SK-N-MC (cell line): ENCODE data around the gene AHCTF1.

ENCODE experiments used
- EZH2 ChIP-seq: fragments of 200-600 bp; sonication (generic); IDR thresholded peaks from one replicate; pipeline ENCODE4 v1.6.1; 2017; ENCODE audit warnings: antibody characterized with exemption
- POLR2AphosphoS5 ChIP-seq: IDR thresholded peaks from 2 replicates; pipeline ENCODE4 v1.6.1; 2012; ENCODE audit warnings: mild to moderate bottlenecking, low read depth, low read length, borderline replicate concordance

- TF ChIP-seq EZH2 = no peak
- TF ChIP-seq POLR2AphosphoS5 = no peak
Measured at GRCh38 chr1:246811985-246812384, 119.8 kb downstream of the AHCTF1 start.
